ENCODE results near the gene ADCK1.

DNA sequence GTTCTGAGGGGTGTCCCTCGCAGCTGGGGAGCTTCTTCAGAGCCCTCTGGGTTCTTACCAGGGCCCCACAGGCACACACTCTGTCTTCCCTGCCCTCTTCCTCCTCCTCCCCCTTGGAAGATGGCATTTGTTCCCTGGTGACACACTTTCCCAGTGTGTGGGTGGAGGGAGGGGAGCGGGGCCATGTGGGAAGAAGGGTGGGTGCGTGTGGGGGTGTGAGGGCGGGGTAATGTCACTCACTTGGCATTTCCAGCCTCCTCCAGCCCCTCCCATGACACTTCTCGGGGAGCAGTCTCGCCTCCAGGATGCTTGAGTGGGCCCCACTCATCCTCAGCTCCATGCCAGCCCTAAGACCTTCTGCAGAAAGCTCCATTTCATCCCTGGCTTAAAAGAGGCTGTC is 61.3 kb downstream of the ADCK1 start:
- TF ChIP-seq POLR2AphosphoS5 (IDR thresholded peaks at IDR 0.05), result no peak
- TF ChIP-seq, protein P1, sequence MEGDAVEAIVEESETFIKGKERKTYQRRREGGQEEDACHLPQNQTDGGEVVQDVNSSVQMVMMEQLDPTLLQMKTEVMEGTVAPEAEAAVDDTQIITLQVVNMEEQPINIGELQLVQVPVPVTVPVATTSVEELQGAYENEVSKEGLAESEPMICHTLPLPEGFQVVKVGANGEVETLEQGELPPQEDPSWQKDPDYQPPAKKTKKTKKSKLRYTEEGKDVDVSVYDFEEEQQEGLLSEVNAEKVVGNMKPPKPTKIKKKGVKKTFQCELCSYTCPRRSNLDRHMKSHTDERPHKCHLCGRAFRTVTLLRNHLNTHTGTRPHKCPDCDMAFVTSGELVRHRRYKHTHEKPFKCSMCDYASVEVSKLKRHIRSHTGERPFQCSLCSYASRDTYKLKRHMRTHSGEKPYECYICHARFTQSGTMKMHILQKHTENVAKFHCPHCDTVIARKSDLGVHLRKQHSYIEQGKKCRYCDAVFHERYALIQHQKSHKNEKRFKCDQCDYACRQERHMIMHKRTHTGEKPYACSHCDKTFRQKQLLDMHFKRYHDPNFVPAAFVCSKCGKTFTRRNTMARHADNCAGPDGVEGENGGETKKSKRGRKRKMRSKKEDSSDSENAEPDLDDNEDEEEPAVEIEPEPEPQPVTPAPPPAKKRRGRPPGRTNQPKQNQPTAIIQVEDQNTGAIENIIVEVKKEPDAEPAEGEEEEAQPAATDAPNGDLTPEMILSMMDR (IDR thresholded peaks at IDR 0.05), result no peak

Data from upper lobe of left lung (tissue), 4 donors.